ENCODE results near the gene RPL28.

- TF ChIP-seq GATA2 (IDR thresholded peaks at IDR 0.05; ENCODE audit: low read depth, low read length) (no peak), GATA3 (IDR thresholded peaks at IDR 0.05; ENCODE audit: low read depth, low read length) (no peak)
These were observed 60.3 kb downstream of the RPL28 start for GRCh38 chr19:55446060-55446459.
